Endothelial cell of umbilical vein (primary cell): ENCODE measurements around the gene MAN2A1. TPM values are rescaled to one million over a fixed set of nuclear protein-coding genes. Genes with fewer than 3 reads are reported as not detected.

Source experiments
- BruUV-seq: library from RNA; stranded (reverse); fragments of 400-500 nt; replicated peaks from 2 replicates; lab custom pipeline; 2021; lab: Mats Ljungman, UMichigan
- CTCF ChIA-PET: fragments of 300-600, 350-600 bp; sonication (Branson Sonifier 250); formaldehyde crosslinking; loops from one replicate; lab custom pipeline; 2021; ENCODE audit warnings: antibody characterized with exemption, inconsistent platforms; lab: Charles Lee
- POLR2A ChIA-PET: fragments of 300-600, 350-600 bp; sonication (Branson Sonifier 250); formaldehyde crosslinking; loops from one replicate; lab custom pipeline; 2021; ENCODE audit warnings: antibody characterized with exemption, inconsistent platforms; lab: Charles Lee
- DNase-seq: peaks from one replicate; pipeline ENCODE4 v3.0.0-alpha.2; 2011; ENCODE audit warnings: low read depth, low spot score
- FAIRE-seq: peaks from 2 replicates; lab custom pipeline; 2011; peaks lifted over from hg19 to GRCh38; lab: Jason Lieb, UNC
- H2AFZ ChIP-seq: 2 replicates; pipeline ENCODE4 v1.6.0; 2012; ENCODE audit warnings: low read depth, low read length, control low read depth, inconsistent platforms
- H3K27ac ChIP-seq: 2 replicates; pipeline ENCODE4 v1.5.1; 2011; ENCODE audit warnings: low read depth, mild to moderate bottlenecking, control low read depth, low read length, moderate library complexity; ENCODE audit not compliant: insufficient read depth
- H3K27me3 ChIP-seq, 2 experiments: 2 replicates each; pipeline versions ENCODE4 v1.6.0 to v1.6.1; 2011; ENCODE audit warnings: low read length in 2 of 2, mixed read lengths in 1 of 2; ENCODE audit not compliant: control insufficient read depth in 2 of 2, insufficient read depth in 2 of 2
- H3K36me3 ChIP-seq, 2 experiments: 2 replicates in 1 of 2; 3 replicates in 1 of 2; pipeline ENCODE4 v1.5.1; 2011; ENCODE audit warnings: low read length in 2 of 2, mild to moderate bottlenecking in 1 of 2, moderate library complexity in 1 of 2; ENCODE audit not compliant: control insufficient read depth in 2 of 2, insufficient read depth in 2 of 2; ENCODE audit errors: extremely low read depth in 1 of 2
- H3K4me1 ChIP-seq: 3 replicates; pipeline ENCODE4 v1.5.1; 2011; ENCODE audit warnings: mild to moderate bottlenecking, low read length; ENCODE audit not compliant: control insufficient read depth, insufficient read depth; ENCODE audit errors: extremely low read depth
- H3K4me2 ChIP-seq: 2 replicates; pipeline ENCODE4 v1.6.1; 2011; ENCODE audit warnings: low read length, control low read depth, mixed read lengths; ENCODE audit not compliant: insufficient read depth
- H3K4me3 ChIP-seq, 3 experiments: fragments of 200-600 bp in 1 of 3; sonication (generic), shearing (Covaris generic) in 1 of 3; replicated peaks in 1 of 3; 2 replicates each; pipeline ENCODE4 v1.5.1; 2011 to 2016; ENCODE audit warnings: control low read depth in 3 of 3, low read length in 3 of 3, mild to moderate bottlenecking in 2 of 3, inconsistent platforms in 1 of 3, low read depth in 1 of 3, moderate library complexity in 1 of 3; ENCODE audit not compliant: insufficient read depth in 1 of 3
- H3K79me2 ChIP-seq: 2 replicates; pipeline ENCODE4 v1.6.0; 2012; ENCODE audit warnings: low read length, inconsistent platforms; ENCODE audit not compliant: control insufficient read depth, insufficient read depth
- H3K9ac ChIP-seq: replicated peaks from 2 replicates; pipeline ENCODE3; 2011; ENCODE audit warnings: low read length, control low read depth; ENCODE audit not compliant: insufficient read depth; ENCODE audit errors: extremely low read depth
- H3K9me1 ChIP-seq: replicated peaks from 3 replicates; pipeline ENCODE4 v1.6.0; 2011; ENCODE audit warnings: mild to moderate bottlenecking, low read length; ENCODE audit not compliant: control insufficient read depth, insufficient read depth; ENCODE audit errors: extremely low read depth
- H3K9me3 ChIP-seq: replicated peaks from 2 replicates; pipeline ENCODE4 v1.5.1; 2012; ENCODE audit warnings: low read length, inconsistent platforms; ENCODE audit not compliant: control insufficient read depth, insufficient read depth
- H4K20me1 ChIP-seq: replicated peaks from 2 replicates; pipeline ENCODE3; 2011; ENCODE audit warnings: mild to moderate bottlenecking, low read length; ENCODE audit not compliant: control insufficient read depth, insufficient read depth; ENCODE audit errors: extremely low read depth
- CTCF ChIP-seq, 2 donors: IDR thresholded peaks; 1 replicate in 1 of 2; 2 replicates in 1 of 2; pipeline ENCODE4 v1.5.1; 2011; ENCODE audit warnings: low read length in 2 of 2, mild to moderate bottlenecking in 2 of 2, moderate library complexity in 2 of 2, control low read depth in 1 of 2, inconsistent platforms in 1 of 2, low read depth in 1 of 2; ENCODE audit not compliant: insufficient read depth in 1 of 2; ENCODE audit errors: extremely low read depth in 1 of 2
- EZH2 ChIP-seq: IDR thresholded peaks from 2 replicates; pipeline ENCODE4 v1.6.1; 2012; ENCODE audit warnings: borderline replicate concordance, low read depth, mild to moderate bottlenecking, moderate library complexity, low read length, inconsistent platforms; ENCODE audit not compliant: severe bottlenecking
- FOS ChIP-seq: IDR thresholded peaks from 2 replicates; pipeline ENCODE4 v1.6.1; 2011; ENCODE audit warnings: mild to moderate bottlenecking, low read length, moderate library complexity, borderline replicate concordance; ENCODE audit not compliant: insufficient read depth
- GATA2 ChIP-seq: IDR thresholded peaks from 2 replicates; pipeline ENCODE4 v1.7.0; 2011; ENCODE audit warnings: low read depth, mild to moderate bottlenecking, moderate library complexity, mixed read lengths, low read length; ENCODE audit not compliant: insufficient read length, insufficient read depth
- JUN ChIP-seq: IDR thresholded peaks from 2 replicates; pipeline ENCODE4 v1.6.1; 2011; ENCODE audit warnings: borderline replicate concordance, low read depth; ENCODE audit not compliant: insufficient read length, insufficient read depth
- MYC ChIP-seq: IDR thresholded peaks from one replicate; pipeline ENCODE4 v1.6.1; 2011; ENCODE audit warnings: mild to moderate bottlenecking, low read depth, low read length
- POLR2A ChIP-seq: IDR thresholded peaks from 2 replicates; pipeline ENCODE4 v1.6.1; 2012; ENCODE audit warnings: low read depth, mild to moderate bottlenecking, control low read depth, low read length
- POLR2AphosphoS5 ChIP-seq: IDR thresholded peaks from 2 replicates; pipeline ENCODE4 v1.6.1; 2012; ENCODE audit warnings: low read depth, mild to moderate bottlenecking, control low read depth, low read length, moderate library complexity; ENCODE audit not compliant: insufficient read depth
- dilution Hi-C: fragments of 300-500 bp; cut with MboI; formaldehyde crosslinking; loops from one replicate; pipeline ENCODE4 v1.15.0; 2019; ENCODE audit warnings: low sequenced_read_pairs; ENCODE audit not compliant: extremely low pct_ligation_motif_present
- intact Hi-C: fragments of 100-400 bp; cut with micrococcal nuclease; formaldehyde crosslinking; loops from one replicate; pipeline ENCODE4 v1.10.0; 2022
- polyA plus RNA-seq, 4 experiments: library from polyadenylated mRNA; depleted of rRNA in 3 of 4; stranded (reverse) in 3 of 4; unstranded in 1 of 4; fragments of >200 nt; gene quantifications; 2 replicates each; pipeline versions ENCODE4 v1.2.1 to v1.2.3, GENCODE V29; 2011 to 2012; ENCODE audit warnings: missing spikeins in 1 of 4
- total RNA-seq: library from RNA; stranded (reverse); gene quantifications from 2 replicates; pipeline ENCODE4 v1.2.3, GENCODE V29; 2021
- TF ChIP-seq, protein P1 (sequence below): IDR thresholded peaks from 2 replicates; pipeline ENCODE4 v1.6.1; 2011; ENCODE audit not compliant: insufficient read depth, insufficient read length

Gene MAN2A1
- total and polyA plus RNA-seq, 2 donors (not counting 3 experiments of a cell fraction or from before 2014, with no cell fraction given), result 20.8 to 54.8 TPM

GRCh38 chr5:109741390-109741789 lies 51.7 kb downstream of the MAN2A1 start:
- Histone ChIP-seq H3K4me2 (no peak overlapping the region), H3K4me1 (peaks cover 16% of the 10 kb centered on the region), H4K20me1 (no peaks in the 10 kb centered on the region), H3K27ac (no peak overlapping the region), H3K9me1 (no peaks in the 10 kb centered on the region), H3K4me3 (no peak overlapping the region), H3K79me2 (peaks cover 4% of the 10 kb centered on the region), H3K9ac (no peak overlapping the region), H3K9me3 (no peaks in the 10 kb centered on the region), H2AFZ (no peak overlapping the region), H3K27me3 (no peaks in the 10 kb centered on the region), H3K36me3 (no peaks in the 10 kb centered on the region)
- intact Hi-C loops, result no loop called here
- TF ChIP-seq, protein P1, sequence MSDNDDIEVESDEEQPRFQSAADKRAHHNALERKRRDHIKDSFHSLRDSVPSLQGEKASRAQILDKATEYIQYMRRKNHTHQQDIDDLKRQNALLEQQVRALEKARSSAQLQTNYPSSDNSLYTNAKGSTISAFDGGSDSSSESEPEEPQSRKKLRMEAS, result no peak
- no peak for TF ChIP-seq EZH2
- TF ChIP-seq MYC, result no peak
- TF ChIP-seq POLR2A, result no peak
- TF ChIP-seq POLR2AphosphoS5, result no peak
- no peak for TF ChIP-seq JUN
- TF ChIP-seq FOS, result no peak
- TF ChIP-seq GATA2, result no peak
- no peak for TF ChIP-seq CTCF (IDR thresholded peaks at IDR 0.05; ENCODE audit: extremely low read depth in 1 of 2, insufficient read depth in 1 of 2, low read depth in 1 of 2, low read length in 2 of 2)
- POLR2A ChIA-PET, result no interaction called here
- BruUV-seq, result no TSS peak
- dilution Hi-C loops, result no loop called here
- no peak for DNase-seq
- CTCF ChIA-PET, result interaction anchor here (0.7 kb wide), 1 partner anchor 82 kb away, joined by 3 read pairs; no protein-coding TSS in a partner anchor
- no peak for FAIRE-seq
